MG63 (cell line): ENCODE results near the gene PTPN1. TPM values are rescaled to one million over a fixed set of nuclear protein-coding genes. Genes with fewer than 3 reads are reported as not detected.

ENCODE experiments used
- DNase-seq: peaks from one replicate; pipeline ENCODE4 v3.0.0-alpha.2; 2020
- H3K27me3 ChIP-seq: fragments of 250-450 bp; sonication (Bioruptor Pico); 2 replicates; pipeline ENCODE4 v1.5.1; 2020; ENCODE audit warnings: mild to moderate bottlenecking, moderate library complexity
- H3K36me3 ChIP-seq: fragments of 250-450 bp; sonication (Bioruptor Pico); 2 replicates; pipeline ENCODE4 v1.5.1; 2020; ENCODE audit warnings: mild to moderate bottlenecking, moderate library complexity
- H3K4me3 ChIP-seq: fragments of 250-450 bp; sonication (Bioruptor Pico); 2 replicates; pipeline ENCODE4 v1.5.1; 2020; ENCODE audit warnings: mild to moderate bottlenecking, moderate library complexity
- H3K9me3 ChIP-seq: fragments of 250-450 bp; sonication (Bioruptor Pico); 2 replicates; pipeline ENCODE4 v1.5.1; 2020; ENCODE audit warnings: mild to moderate bottlenecking, moderate library complexity
- total RNA-seq: library from RNA; depleted of rRNA; stranded (reverse); fragments of >200 nt; shearing (Covaris generic); gene quantifications from 2 replicates; pipeline ENCODE4 v1.2.3, GENCODE V29; 2014; ENCODE audit warnings: low replicate concordance

Gene PTPN1
- total RNA-seq, 1 experiment from 2014 or later = 37.1 TPM

GRCh38 chr20:50518270-50518721, 8.1 kb downstream of the PTPN1 start:
- Histone ChIP-seq H3K27me3 (no peaks in the 10 kb centered on the region), H3K36me3 (peaks cover 27% of the 10 kb centered on the region), H3K9me3 (no peaks in the 10 kb centered on the region), H3K4me3 (peak overlapping the region; percentile 17)
- no peak for DNase-seq

DNA sequence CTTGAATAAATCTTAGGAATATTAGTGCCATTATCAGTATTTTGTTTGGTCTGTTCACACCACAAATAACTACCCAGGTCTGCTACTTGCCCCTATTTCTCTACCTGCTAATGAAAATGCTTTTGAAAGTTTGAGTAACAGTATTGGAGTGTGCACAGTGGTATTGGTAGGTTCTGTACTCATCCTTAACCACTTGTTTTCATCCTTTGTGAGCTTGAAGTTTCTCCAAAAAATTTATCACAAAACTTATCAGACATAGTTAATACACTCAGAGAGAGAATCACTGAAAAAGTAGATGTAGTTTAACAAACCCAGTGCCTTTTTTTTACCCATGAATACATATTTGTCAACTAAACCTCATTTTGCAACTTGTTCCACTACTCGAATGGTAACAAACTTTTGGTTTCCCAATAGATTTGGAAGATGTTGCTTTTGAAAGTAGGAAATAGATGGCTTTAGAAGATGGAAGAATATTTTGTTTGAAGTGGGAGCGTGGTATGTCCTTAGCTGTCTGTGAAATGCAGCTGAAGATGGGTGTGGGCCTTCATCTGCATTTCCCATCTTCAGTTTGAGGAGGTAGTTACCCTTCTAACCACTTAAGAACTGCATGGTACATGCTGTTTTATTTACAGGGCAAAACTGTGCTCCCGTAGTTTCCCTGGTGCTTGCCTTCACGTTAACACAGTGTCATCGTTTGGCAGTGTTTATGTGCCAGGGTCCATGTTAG, 9.0 kb downstream of the PTPN1 start:
- DNase-seq = no peak
- Histone ChIP-seq H3K4me3 (no peak overlapping the region), H3K27me3 (no peaks in the 10 kb centered on the region), H3K36me3 (peaks cover 29% of the 10 kb centered on the region), H3K9me3 (no peaks in the 10 kb centered on the region)

DNA sequence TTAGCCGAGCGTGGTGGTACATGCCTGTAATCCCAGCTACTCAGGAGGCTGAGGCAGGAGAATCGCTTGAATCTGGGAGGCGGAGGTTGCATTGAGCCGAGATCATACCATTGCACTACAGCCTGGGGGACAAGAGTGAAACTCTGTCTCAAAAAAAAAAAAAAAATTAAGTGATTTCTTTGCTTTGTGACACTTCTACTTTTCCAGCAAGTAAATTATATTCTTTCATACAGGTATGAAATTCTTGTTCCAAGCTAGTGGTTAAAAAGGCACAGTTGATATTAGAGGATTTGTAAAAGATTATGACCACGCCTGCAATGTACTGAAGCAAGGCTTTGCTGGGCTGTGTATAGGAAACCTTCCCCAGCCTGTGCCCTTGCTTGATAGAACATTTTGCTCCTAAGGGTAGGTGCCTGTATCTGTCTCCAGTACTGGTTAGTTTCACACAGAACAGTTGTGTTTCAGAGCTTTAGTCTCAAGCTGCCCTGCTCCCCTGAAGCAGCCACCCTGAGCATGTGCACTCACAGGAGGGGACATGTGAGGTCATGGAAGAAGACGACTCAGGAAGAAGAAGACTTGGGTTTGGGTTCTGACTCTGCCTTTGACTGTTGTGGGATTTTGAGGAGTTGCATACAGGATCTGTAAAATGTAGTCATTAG, 10.2 kb downstream of the PTPN1 start:
- Histone ChIP-seq H3K36me3 (peaks cover 29% of the 10 kb centered on the region), H3K9me3 (no peaks in the 10 kb centered on the region), H3K4me3 (no peak overlapping the region), H3K27me3 (no peaks in the 10 kb centered on the region)
- DNase-seq = no peak

GRCh38 chr20:50521221-50522052, 11.3 kb downstream of the PTPN1 start:
- H3K27me3 ChIP-seq = no peaks in the 10 kb centered on the region
- DNase-seq = no peak
- peaks cover 29% of the 10 kb centered on the region for H3K36me3 ChIP-seq

GRCh38 chr20:50522053-50522674, 12.0 kb downstream of the PTPN1 start:
- no peak for DNase-seq
- Histone ChIP-seq H3K36me3 (peaks cover 29% of the 10 kb centered on the region), H3K27me3 (no peaks in the 10 kb centered on the region), H3K9me3 (no peaks in the 10 kb centered on the region), H3K4me3 (no peak overlapping the region)

More at GRCh38 chr20:50521221-50522052, 11.3 kb downstream of the PTPN1 start:
- H3K9me3 ChIP-seq = no peaks in the 10 kb centered on the region
- H3K4me3 ChIP-seq = no peak overlapping the region

- Histone ChIP-seq H3K27me3 (no peaks in the 10 kb centered on the region), H3K4me3 (no peak overlapping the region), H3K9me3 (no peaks in the 10 kb centered on the region), H3K36me3 (peaks cover 31% of the 10 kb centered on the region)
- no peak for DNase-seq
Measured at GRCh38 chr20:50523552-50524167, 13.5 kb downstream of the PTPN1 start.

DNA sequence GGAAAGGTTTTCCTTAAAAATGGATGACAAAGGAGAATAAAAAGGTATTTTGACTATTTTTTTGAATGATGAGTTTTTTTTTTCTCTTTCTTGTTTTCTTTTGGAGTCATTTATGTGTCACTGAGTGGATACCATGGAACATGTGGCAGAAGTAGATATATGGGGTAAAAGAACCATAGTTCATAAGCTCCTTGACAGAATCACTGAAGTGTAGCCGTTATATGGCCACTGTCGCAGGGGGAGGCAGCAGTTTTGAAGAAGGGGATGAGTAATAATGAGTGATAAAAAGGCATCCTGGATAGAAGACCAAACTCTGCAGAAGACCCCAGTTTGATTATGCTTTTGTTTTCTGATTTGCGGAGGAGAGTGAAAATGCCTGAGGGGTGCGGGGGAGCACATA, 15.5 kb downstream of the PTPN1 start:
- no peak for DNase-seq
- H3K4me3 ChIP-seq = no peak overlapping the region
- H3K36me3 ChIP-seq = peaks cover 21% of the 10 kb centered on the region

GRCh38 chr20:50526403-50526989, 16.3 kb downstream of the PTPN1 start:
- Histone ChIP-seq H3K27me3 (no peaks in the 10 kb centered on the region), H3K9me3 (no peaks in the 10 kb centered on the region), H3K36me3 (peaks cover 18% of the 10 kb centered on the region), H3K4me3 (no peak overlapping the region)
- no peak for DNase-seq

More for the DNA sequence above, 15.5 kb downstream of the PTPN1 start:
- H3K27me3 ChIP-seq = no peaks in the 10 kb centered on the region
- H3K9me3 ChIP-seq = no peaks in the 10 kb centered on the region

DNA sequence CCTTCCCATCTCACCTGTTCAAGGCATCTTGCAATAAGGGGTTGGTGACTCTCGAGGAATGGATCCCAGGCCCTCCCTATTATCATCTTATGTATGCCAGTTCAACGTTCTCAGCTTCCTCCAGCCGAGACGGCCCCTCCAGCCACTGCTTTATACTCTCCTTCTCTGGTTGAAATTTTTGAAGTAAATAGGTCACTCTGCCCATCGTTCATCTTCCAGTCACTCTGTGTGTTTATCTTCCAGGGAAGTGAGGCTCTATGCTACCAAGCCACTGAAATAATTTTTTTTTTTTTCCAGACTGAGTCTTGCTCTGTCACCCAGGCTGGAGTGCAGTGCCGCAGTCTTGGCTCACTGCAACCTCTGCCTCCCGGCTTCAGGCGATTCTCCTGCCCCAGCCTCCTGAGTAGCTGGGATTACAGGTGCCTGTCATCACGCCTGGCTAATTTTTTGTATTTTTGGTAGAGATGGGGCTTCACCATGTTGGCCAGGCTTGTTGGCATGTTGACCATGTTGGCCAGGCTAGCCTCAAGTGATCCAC, 17.0 kb downstream of the PTPN1 start:
- Histone ChIP-seq H3K4me3 (no peak overlapping the region), H3K9me3 (no peaks in the 10 kb centered on the region), H3K36me3 (peaks cover 18% of the 10 kb centered on the region), H3K27me3 (no peaks in the 10 kb centered on the region)
- DNase-seq = no peak

- Histone ChIP-seq H3K4me3 (no peak overlapping the region), H3K9me3 (no peaks in the 10 kb centered on the region), H3K27me3 (no peaks in the 10 kb centered on the region), H3K36me3 (peaks cover 15% of the 10 kb centered on the region)
- DNase-seq = no peak
Measured at GRCh38 chr20:50528129-50528528, 17.9 kb downstream of the PTPN1 start.

DNA sequence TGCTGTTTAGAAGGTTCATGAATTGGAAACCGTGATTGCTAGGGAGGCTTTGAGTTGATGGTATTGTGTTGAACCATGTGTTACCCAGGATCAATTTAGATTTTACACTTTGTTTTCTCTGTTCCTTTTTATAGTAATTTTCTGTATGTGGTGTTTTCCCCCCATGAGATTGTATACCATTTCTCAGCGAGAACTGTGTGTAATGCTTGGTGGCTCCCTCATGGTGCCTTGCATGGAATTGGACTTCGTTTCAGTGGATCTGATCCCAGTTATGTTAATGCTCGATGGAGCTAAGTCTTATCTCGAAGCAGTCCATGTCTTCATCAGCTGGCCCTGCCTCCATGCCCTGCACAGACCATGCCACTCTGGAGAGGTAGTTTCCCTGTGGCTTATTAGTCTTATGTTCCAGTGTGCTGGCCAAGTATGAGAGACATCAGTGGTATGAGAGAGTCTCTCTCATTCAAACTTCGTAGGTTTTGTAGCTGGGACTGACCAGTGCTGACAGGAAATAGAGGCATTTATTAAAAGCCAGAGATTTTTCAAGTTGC, 18.7 kb downstream of the PTPN1 start:
- no peaks in the 10 kb centered on the region for H3K27me3 ChIP-seq
- H3K9me3 ChIP-seq = no peaks in the 10 kb centered on the region
- no peak overlapping the region for H3K4me3 ChIP-seq
- H3K36me3 ChIP-seq = peaks cover 11% of the 10 kb centered on the region
- DNase-seq = no peak

DNA sequence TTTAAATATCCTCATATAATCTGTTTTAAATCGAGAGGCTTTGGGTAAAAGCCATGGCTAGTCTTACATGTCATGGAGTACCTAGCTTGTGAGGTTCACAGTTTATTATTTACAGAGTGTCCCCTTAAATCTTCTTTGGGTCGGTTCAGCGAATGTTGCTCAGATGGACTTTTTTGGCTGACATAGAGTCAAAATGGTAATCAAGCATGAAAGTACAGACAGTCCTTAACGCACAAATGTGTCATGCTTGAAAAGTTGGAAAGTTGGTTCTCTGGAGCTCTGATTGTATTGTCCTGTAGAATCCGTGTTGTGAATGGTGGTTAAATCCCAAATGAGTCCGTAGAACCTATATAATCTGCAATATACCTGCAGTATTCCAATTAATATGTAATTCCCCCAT, 22.0 kb downstream of the PTPN1 start:
- Histone ChIP-seq H3K27me3 (no peaks in the 10 kb centered on the region), H3K9me3 (no peaks in the 10 kb centered on the region), H3K4me3 (no peak overlapping the region), H3K36me3 (peaks cover 15% of the 10 kb centered on the region)
- DNase-seq = no peak

DNA sequence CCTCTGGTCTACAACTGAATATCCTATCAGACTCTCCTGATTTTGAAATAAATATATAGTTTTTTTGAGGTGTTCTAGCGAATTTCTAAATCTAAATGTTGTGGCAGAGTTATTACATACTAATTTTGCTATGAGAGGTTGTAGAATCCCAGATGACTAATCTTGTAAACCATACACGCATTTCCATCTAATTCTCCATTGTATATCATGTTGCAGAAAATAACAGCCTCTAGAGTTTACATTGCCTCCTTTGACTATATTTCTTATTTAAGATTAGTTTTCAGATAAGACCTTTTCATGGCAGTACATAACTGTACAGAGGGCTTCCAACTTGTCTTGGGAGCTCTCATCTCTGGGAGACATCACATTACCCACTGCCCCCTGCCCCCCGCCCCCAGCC, 22.9 kb downstream of the PTPN1 start:
- H3K4me3 ChIP-seq = no peak overlapping the region
- H3K27me3 ChIP-seq = no peaks in the 10 kb centered on the region
- DNase-seq = no peak
- H3K9me3 ChIP-seq = no peaks in the 10 kb centered on the region
- peaks cover 7% of the 10 kb centered on the region for H3K36me3 ChIP-seq

GRCh38 chr20:50533464-50533863, 23.3 kb downstream of the PTPN1 start:
- Histone ChIP-seq H3K27me3 (no peaks in the 10 kb centered on the region), H3K9me3 (no peaks in the 10 kb centered on the region), H3K4me3 (no peak overlapping the region), H3K36me3 (peaks cover 7% of the 10 kb centered on the region)
- no peak for DNase-seq

DNA sequence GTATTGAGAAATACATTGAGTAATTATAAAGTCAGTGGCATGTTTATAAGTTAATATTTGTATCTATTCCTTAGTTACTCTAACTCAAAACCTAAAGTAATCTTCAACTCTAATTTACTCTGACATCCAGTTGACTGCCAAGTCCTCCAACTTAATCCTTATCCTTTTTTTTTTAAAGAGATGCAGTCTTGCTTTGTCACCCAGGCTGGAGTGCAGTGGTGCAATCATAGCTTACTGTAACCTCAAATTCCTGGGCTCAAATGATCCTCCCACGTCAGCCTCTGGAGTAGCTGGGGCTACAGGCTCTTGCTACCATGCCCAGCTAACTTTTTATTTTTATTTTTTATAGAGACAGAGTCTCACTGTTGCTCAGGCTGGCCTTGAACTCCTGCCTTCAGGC, 24.4 kb downstream of the PTPN1 start:
- no peaks in the 10 kb centered on the region for H3K9me3 ChIP-seq
- DNase-seq = peak; percentile 38
- no peaks in the 10 kb centered on the region for H3K27me3 ChIP-seq
- H3K4me3 ChIP-seq = no peak overlapping the region
- H3K36me3 ChIP-seq = peaks cover 3% of the 10 kb centered on the region

DNA sequence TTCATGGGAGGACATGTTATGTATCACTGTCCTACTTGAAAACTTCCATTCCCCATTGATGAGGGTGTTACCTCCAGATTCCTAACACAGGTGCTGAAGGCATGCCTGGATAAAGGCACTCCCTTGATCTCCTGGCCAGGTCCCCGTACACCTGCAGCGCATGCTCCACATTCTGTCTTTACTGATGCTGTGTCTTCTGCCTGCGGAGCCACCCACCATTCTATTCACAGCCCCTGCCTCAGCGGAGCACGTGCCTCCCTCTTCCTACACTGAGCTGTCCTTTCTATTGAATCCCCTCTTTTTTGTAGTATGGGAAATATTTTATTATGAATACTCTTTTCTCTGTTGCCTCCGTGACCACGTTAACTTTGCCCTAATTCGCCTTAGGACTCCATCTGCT, 25.0 kb downstream of the PTPN1 start:
- no peak for DNase-seq

More for the DNA sequence above, 25.0 kb downstream of the PTPN1 start:
- Histone ChIP-seq H3K27me3 (no peaks in the 10 kb centered on the region), H3K36me3 (peaks cover 3% of the 10 kb centered on the region), H3K4me3 (no peak overlapping the region), H3K9me3 (no peaks in the 10 kb centered on the region)
